GM18511 (cell line): Measurements from ENCODE around the gene STAC2.
"Not testable (repeated sequence)": the region's sequence is repeated elsewhere in the genome, so short reads cannot be mapped to it uniquely, and the experiment has no call there.

Source experiments
- ATAC-seq: cut with Tn5 transposase; IDR thresholded peaks from one replicate; pipeline ENCODE4 v1.9.1; 2021; ENCODE audit warnings: mild to moderate bottlenecking, moderate library complexity; ENCODE audit not compliant: unreplicated experiment

STAC2 gene, protein sequence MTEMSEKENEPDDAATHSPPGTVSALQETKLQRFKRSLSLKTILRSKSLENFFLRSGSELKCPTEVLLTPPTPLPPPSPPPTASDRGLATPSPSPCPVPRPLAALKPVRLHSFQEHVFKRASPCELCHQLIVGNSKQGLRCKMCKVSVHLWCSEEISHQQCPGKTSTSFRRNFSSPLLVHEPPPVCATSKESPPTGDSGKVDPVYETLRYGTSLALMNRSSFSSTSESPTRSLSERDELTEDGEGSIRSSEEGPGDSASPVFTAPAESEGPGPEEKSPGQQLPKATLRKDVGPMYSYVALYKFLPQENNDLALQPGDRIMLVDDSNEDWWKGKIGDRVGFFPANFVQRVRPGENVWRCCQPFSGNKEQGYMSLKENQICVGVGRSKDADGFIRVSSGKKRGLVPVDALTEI

DNA sequence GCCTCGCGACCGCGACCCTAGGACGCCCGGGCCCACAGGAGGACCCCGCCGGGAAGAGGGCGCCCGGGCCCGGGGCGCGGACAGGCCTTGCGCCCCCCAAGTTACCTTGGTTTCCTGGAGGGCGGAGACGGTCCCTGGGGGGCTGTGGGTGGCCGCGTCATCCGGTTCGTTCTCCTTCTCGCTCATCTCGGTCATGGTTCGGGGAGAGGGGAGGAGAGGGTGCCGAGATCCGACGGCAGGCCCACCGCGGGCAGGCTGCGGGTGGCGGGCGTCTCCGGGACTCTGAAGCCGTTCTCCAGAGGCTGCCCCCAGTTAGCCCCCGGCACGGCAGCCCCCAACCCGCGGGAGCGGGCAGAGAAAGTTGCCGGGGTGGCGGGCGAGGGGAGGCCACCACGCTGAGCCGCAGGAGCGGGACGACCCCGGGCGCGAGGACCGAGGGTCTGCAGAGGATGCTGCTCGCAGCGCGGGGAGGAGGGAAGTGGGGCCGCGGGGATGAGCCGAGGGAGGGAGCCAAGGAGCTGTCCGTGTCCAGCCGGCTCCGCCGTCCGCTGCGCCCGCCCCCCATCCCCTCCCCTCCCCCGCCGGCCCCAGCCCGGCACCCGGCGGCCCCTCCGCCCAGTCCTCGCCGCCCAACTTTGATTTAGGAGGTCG is at the start of gene STAC2:
Gene STAC2 (minus strand): TSS at position 638 of the 651 bp plus-strand sequence. CDS start 443 bp downstream, at position 195.
- no peak for ATAC-seq

- ATAC-seq: no peak
Observed at GRCh38 chr17:39271546-39271945, 45.8 kb upstream of the STAC2 start.

DNA sequence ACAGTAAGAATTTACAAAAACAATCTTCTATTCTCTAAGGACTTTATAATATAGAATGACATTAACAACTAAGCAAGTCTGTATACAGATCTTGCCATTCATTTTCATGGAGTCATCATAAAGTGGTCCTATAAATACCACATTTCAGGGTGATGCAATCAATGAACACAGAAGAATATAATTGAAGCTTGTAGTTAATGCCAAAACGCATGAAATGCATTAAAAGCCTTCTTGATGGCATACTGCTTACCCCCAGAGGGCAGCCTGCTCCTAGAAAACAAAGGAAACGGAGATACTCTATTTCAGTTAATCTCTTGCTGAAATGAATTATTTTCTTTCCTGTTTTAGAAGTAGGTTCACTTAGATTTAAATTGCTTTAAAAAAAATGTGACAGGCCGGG is 45.2 kb upstream of the STAC2 start:
- no peak for ATAC-seq

DNA sequence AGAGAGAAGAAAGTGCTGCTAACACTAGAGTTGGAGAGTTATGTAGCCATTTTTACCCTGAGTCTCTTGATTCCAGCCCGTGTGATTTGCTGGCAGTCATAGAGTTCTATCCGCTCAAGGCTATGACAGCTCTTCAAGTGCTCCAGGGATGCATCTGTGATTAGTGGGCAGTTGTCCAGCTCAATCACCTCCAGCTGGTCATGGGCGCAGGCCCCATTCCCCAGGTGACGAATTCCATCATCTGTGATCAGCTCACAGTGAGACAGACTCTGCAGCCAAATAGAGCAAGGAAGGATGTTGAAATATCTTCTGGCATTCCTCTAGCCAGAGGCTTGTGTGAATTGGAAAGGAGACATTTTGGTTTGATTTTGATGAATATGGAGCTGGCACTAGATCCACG is 38.4 kb upstream of the STAC2 start:
- no peak for ATAC-seq

GRCh38 chr17:39261286-39261685 is 35.5 kb upstream of the STAC2 start:
- ATAC-seq: no peak

DNA sequence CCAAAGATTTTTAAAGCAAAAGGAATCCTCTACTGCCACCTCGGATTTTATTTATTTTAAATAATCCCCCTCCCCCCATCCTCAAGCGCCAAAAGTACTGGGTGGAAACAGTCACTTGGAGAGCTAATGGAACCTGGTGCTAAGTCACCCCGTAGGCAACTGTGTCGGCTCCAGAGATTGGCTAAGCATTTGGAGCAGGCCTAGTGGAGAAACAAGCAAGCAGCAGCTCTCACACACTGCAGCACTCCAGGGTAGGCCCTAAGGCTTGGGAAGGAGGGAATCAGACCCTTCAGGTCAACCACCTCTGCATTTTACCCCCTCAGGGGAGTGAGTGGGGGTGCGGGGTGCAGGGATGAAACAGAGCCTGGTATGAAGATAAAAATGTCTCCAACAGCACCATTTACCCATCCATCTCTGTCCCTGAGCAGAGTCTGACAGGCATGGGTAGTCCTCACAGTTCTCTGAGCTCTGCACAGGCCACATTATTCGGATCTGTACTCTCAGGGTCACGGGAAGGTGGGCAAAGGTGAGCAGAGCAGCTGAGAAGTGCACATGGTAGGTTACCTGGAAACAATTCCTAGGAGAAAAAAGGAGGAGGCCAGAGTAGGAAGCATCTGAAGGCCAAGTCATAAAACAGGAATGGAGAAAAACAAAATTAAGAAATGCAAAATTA is 27.2 kb upstream of the STAC2 start:
- no peak for ATAC-seq

DNA sequence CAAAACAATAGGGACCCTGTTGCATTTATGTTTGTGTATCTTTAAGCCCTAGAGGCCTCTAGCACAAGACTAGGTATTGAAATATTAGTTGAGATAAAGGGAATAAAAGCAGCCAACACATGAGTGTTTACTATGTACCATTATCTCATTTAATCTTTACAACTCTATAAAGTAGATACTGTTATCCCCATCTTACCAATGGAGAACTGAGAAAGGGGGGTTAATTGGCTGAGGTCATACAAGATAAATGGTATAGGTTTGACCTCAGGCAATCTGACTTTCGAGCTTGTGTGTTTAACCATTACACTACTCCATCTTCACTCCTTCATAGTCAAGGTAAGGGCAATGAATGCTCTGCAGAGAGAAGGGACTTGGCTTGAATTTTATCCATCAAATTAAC is 26.3 kb upstream of the STAC2 start:
- ATAC-seq: no peak

DNA sequence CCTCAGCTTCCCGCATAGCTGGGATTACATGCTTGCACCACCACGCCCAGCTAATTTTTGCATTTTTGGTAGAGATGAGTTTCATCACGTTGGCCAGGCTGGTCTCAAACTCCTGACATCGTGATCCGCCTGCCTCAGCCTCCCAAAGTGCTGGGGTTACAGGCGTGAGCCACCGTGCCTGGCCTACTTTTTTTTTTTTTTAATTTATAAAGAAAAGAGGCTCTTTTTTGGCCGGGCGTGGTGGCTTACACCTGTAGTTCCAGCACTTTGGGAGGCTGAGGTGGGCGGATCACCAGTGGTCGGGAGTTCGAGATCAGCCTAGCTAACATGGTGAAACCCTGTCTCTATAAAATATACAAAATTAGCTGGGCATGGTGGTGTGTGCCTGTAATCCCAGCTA is 24.3 kb upstream of the STAC2 start:
- not testable (repeated sequence) for ATAC-seq

- no peak for ATAC-seq
Observed at GRCh38 chr17:39246274-39246673, 20.5 kb upstream of the STAC2 start.

GRCh38 chr17:39244600-39245570 is 19.1 kb upstream of the STAC2 start:
- ATAC-seq: no peak

DNA sequence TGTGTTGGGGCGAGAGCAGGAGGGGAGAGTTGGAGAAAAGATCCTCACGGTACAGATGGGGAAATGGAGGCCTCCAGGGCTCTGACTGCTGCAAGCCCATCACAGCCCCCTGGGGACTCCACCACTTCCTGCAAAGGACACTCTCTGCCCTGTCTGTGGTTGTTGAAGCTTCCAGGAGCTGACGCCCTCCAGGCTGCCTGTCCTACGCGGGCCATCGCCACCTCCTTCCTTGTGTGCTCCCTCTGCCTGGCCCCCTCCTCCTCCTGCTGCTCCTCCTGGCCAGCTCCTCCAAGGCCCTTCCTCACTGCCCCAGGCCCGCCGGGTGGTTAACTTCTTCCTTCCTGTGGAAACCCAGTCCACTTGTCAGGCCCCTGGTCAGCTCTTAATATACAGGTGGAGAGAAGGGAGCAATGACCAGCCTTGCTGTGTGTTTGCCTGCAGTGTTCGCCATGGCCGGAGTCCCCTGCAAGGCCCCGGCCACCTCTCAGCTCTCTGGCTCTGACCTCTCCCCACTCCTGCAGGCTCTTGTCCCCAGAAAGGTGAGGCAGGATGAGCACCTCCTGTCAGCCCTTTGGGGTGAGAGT is 18.4 kb upstream of the STAC2 start:
- ATAC-seq: no peak

GRCh38 chr17:39243155-39243554 is 17.4 kb upstream of the STAC2 start:
- no peak for ATAC-seq

- ATAC-seq: no peak
Observed at GRCh38 chr17:39240631-39241030, 14.9 kb upstream of the STAC2 start.

GRCh38 chr17:39239640-39240314 is 14.0 kb upstream of the STAC2 start:
- ATAC-seq: no peak

DNA sequence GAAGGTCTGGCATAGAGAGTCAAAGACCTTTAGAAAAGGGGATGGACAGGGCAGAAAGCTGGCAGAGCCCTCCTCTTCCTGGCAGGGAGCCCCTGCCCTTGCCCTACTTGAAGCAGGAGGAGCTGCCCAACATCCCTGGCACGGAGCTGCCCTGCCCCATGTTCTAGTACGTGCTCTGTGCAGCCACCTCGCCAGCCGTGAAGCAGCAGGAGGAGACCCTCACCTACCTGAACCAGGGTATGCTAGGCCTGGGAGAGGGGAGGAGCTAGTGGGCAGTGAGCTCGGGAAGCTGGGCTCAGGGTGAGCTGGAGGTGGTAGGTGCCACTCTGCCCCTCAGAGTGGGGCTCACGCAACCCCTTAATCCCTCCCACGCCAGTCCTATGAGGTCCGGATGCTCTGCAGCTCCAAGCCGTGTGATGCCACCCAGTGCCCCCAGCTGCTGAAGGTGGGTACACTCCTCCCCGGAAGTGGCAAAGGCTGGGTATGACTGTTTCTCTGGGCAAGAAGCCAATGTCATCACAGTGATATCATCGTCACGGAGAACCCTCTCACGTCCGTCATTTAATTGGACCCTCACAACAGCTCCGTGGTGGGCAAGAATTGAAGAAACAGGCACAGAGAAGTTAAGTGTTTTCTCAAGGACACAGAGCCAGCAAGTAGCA is 12.7 kb upstream of the STAC2 start:
- no peak for ATAC-seq

DNA sequence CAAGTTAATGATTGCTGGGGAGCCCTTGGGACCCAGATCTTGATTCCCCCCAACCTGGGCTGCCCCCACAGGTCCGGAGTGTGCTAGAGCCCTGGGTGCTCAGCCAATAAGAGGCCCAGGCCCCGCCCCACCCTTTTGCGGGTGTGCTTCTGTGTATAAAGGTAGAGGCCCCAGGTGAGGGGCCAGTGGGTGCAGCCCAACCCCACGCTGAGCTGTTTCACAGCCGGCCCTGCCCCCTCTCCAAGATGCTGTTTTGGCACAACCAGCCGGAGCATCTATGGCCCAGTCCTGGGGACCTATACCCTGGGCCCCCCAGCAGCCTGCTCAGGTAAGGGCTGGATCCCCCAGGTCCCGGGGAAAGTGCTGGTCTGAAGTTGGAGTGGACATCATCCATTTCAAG is 11.8 kb upstream of the STAC2 start:
- ATAC-seq: no peak

DNA sequence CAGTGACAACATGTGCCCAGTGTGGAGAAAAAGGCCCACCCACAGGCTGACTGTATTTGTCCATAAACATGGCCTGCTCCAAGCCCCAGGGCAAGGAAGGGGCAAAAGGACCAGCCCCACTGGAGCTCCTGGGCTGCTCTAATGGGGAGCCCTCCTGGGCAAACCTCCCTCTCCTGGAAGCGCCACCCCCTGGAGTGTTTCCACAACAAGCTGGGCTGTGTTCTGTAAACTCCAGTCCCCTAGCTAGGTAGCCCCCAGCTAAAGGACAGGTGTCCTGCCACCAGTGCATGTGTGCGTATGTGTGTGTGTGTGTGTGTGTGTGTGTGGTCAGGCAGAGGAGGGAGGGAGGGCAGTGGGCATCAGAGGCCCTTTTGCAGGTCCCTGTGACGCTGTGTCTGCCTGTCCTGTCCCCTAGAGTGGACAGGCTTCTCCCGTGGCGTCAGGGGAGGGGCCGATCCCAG is 11.3 kb upstream of the STAC2 start:
- no peak for ATAC-seq

- no peak for ATAC-seq
Observed at GRCh38 chr17:39236450-39236927, 10.7 kb upstream of the STAC2 start.
